DMS79 (cell line): Measurements from ENCODE around the gene GATA2.

Experiments used
- DNase-seq: peaks from one replicate; lab custom pipeline; 2025; lab: John Stamatoyannopoulos, UW

Gene GATA2

DNA sequence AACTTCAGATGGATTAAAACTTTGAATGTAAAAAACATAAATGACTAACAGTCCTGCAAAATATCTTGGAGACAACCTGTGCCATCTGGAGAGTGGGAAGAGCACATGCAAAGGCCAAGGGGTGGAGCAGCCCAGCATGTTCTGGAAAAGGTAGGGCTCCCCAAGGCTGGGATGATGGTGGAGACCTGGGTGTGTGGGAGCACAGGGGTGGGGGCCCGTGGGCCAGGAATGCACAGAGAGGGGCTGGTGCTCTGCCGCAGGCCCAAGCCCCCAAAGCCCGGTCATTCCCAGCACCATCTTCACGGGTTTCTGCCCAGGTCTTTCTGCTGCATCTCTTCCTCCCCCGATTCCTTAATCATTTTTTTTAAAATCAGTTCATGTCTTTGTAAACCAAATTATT lies 9.7 kb upstream of the GATA2 start:
- no peak for DNase-seq

DNA sequence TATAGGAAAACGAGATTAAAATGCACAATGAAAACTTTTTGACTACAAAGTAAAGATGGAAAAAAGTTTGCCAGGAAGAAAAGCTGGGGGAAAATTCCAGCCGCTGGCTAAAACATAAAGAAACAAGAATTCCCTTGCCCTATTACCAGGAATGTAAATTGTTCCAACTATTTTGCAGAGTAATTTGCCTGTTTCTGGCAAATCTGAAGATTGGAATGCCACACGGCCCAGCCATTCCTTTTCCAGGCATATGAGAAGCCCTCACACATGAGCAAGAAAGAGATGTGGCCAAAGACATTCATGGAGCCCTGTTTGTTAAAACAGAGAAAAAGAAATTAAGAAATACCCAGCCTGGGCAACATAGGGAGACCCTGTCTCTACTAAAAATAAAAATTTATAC lies 8.4 kb upstream of the GATA2 start:
- no peak for DNase-seq

- DNase-seq: no peak
These were observed 7.6 kb upstream of the GATA2 start for GRCh38 chr3:128500556-128500955.

DNA sequence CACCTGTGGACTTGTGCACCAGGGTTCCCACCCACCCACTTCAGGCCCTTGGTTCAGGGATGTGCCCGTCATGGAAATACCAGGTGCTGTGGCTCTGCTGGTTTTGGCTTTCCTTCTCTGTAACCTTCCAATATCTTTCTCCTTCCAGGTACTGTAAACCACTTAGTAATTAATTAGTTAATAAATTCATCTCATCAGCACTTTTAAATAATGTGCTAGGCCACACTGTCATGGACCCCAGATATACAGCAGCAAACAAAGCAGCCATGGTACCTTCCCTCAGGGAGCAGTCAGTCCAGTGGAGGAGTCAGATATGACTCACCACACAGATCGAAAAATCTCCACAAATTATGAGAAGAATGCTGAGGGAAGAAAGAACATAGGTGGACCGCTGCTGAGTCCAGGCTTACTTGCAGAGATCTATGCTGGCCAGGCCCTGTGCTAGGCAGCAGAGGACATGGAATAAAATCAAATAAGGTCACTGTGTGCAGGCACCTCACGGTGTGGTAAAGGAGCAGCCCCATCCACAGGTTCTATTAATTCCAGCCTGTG lies 6.8 kb upstream of the GATA2 start:
- no peak for DNase-seq

GRCh38 chr3:128498901-128499530 lies 6.0 kb upstream of the GATA2 start:
- DNase-seq: no peak

- no peak for DNase-seq
These were observed 5.2 kb upstream of the GATA2 start for GRCh38 chr3:128498127-128498626.

- DNase-seq: peak; percentile 52
These were observed 4.5 kb upstream of the GATA2 start for GRCh38 chr3:128497305-128498126.

DNA sequence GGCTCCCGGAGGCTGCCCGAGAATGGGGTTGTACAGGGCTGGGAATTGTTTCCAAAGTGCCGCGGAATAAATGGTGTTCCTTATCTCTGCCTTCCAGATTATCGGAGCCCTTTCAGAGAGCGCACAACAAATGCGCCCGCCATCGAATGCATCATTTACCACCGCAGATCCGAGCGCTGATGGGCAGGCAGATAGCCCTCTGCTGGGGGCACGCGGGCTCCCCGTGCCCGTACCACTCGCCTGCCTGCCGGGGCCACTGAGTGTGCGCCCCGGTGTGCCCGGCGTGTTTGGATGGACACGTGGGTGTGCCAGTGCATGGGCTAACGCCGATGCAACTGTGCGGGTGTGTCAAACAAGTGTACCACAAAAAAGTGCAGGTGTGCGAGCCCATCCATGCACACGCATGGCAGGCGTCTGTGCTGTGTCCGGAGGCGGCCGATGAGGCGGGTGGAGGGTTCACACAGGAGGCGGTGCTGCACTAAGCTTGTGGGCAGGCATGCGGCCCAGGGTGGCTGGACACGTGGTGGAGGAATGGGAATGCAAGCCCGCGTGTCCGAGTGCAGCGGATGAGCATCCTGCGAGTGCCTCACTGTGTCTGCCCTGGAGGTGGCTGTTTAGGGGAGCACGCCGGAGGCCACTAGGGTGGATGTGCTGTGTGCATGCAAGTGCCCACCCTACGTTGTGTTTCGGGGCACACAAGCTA lies 3.8 kb upstream of the GATA2 start:
- DNase-seq: no peak

DNA sequence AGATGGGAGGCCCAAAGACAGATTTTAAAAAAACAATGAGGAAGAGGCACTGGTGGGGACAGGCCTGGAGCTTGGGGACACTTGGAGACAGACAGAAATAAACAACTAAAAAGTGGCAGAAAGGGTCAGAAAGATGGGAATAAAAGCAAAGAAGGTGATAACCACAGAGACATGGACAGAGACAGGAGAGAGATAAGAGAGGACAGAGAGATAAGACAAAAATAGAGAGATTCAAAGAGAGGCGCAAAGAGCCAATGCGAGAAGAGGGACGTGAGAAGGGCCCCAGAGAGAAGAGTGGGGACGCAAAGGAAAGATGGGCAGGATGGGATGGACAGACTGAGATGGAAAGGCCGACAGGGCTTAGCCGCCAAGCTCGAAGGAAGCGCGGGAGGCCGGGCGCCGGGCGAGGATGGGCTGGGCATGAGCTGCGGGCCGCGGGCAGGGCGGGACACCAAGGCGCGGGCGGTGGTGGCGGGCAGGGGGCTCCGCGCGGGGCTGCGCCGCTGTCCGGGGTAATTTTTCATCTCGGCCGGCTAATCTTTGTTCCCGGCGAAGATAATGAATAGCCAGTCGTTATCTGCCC lies 3.1 kb upstream of the GATA2 start:
- DNase-seq: no peak

- no peak for DNase-seq
These were observed 2.5 kb upstream of the GATA2 start for GRCh38 chr3:128495435-128495970.

- DNase-seq: no peak
These were observed 1.3 kb upstream of the GATA2 start for GRCh38 chr3:128494367-128494650.

DNA sequence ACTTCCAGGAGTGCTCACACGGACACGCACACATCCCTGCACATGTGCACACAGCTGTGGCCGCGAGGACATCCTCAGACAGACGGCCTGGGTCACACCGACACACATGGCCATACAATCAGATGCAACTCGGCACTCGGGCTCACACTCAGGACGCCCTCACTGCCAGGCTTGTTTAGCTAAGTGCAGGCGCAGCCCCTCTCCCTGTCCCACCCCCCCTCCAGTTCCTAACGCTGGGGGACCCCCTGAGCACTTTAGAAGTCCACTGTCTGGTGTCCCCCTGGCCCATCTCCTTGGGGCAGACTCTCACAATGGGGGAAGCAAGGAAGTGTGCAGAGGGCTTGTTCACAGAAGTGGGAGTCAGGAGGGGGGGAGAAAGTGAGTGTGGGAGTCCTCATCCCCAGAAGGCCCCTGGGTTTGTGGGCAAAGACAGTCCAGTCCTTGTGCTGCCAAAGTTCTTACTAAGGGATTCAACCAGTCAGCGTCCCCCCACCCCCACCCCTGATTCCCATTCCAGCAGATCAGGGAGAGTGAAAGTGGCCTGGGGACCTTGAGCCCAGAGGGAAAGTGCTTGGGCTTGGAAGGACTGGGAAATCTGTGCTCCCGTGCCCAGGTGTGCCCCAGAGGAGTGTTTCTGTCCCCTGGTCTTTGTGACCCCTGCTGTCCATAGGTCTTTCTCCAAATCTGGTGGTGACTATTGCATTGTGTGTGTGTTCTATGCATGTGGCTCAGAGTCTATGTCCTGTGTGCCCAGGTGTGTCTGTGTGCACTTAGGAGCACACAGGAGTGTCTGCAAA lies 767 bp upstream of the GATA2 start:
- no peak for DNase-seq

DNA sequence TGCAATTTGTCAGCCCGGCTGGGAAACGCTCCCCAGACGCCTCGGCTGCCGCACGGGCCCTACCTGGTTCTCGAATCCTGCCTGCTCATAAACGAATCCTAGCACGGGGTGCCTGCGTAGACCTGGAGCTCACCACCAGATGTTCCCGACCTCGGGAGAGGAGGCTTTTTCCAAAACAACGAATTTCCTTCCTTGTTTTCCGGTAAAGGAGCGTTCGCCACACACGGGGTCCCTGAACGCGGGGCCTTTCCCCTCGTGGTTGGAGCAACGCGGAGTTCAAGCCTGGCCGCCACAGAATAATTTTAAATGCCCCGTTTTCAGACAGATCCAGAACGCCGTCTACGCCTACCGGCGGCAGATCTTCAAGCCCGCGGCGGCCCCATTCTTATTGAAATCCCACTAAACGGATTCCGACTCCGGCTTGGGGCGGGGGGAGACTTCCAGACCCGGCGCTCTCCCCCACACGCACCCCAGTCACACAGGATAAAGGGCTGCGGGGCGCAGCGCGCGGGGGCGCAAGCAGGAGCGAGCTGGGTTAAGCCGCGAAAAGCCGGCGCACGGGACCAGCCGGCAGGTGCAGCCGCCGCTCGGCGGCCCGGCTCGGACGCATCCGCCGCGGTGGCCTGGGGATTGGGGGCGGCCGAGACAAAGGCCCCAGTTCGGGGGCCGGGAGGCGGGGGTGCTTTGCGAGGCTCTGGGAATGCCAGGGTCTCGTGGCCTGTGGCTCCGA lies 895 bp downstream of the GATA2 start:
- no peak for DNase-seq

DNA sequence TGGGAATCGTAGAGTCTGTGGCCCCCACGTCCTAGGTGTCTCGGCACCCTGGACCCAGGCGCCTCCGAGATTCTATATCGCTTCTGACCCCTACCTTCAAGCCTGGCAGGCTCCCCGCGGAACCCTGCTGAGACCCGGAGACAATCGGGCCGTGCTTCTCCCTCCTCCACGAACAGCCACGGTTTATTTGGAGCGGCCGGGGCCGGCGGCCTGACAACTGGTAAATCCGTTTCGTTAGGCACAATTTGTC lies 1.4 kb downstream of the GATA2 start:
- DNase-seq: no peak

DNA sequence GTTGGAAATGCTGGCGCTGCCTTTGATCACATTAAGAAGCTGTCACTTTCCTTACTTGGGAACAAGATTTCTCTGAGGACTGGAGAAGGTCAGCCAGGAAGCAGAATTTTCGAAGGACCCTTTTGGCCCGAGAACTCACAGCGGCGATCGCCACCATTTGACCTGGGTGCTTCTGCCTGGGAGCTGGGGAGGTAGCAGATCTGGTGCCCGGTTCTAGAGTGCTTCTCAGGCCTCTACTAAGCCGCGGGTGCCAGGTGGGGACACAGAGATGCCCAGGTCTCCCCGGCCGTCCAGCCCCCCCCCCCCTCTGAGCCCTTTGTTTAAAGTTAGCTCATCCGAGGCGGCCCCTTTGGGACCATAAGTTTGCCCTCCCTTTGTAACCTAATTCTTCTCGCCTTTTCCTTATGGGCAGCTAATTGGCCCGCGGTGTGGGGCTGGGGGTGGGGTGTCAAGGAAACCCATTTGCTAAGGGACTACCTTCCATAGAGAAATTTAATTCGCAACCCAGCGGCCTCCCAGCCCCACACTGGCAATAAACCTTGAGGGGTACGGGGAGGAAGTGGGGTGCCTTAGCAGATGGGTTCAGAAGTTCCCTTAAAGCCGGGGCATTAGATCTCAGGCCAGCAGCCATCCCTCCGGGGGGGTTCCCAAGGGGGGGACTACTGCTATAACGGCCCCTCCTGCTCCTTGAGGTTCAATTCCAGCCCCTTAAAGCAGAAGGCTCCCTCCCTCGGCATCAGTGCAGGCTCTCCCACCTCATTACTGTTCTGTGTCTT lies 1.9 kb downstream of the GATA2 start:
- no peak for DNase-seq

DNA sequence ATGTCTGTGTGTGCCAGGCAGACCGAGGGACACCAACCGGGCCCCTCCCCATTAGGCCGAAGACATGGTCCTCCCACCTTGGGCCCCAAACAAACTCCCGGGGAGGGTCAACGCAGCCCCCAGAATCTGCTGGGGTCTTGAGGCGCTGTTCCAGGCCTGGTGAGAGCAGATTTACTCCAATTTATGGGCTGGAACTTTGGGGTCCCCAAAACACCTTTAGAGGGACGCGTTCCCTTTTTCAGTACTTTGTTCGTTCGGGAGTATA lies 2.4 kb downstream of the GATA2 start:
- no peak for DNase-seq

- DNase-seq: peak; percentile 44
These were observed 2.9 kb downstream of the GATA2 start for GRCh38 chr3:128489927-128490649.

DNA sequence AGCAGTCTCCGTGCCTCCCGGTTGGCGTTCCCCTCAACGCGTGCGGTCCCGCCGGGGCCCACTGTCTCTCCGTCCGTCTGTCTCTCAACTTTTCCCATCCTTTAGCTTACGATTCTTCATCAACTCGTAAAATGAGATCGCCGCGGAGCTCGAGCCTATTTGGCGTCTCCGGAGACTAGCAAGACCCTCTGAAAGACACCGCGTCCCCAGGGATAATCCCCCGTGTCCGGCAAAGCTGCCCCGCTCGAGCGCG lies 3.4 kb downstream of the GATA2 start:
- DNase-seq: no peak

DNA sequence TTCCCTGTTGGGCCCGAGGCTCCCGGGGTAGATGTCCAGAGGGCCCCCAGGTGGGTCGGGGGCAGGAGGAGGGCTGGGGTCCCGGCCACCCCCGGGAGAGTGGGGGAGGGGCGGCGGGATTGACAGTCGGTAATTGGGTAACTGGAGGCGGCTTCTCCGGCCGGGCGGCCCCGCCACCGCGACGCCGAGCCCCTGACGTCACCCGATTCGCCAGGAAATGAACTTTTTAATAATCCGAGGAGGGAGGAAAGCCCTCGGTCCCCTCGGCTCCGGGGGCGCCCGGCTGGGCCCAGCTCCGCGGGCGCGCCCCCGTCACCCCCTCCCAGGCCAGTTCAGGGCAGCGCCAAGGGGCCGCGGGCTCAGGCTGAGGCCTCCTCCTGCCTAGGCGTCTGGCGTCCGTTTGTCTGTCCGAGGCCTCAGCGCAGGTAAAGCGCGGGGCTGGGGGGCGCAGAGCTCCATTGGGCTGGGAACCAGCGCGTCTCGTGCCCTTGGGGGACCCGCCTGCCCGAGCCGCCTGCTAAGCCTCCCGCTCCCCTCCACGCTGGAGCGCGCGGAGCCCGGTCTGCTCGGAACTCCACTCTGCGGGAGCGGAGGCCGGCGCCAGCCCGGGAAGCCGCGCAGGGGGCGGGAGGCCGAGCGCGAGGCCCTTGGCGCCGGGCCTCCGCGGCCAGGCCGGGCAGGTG lies 3.9 kb downstream of the GATA2 start:
- peak; percentile 37 for DNase-seq

DNA sequence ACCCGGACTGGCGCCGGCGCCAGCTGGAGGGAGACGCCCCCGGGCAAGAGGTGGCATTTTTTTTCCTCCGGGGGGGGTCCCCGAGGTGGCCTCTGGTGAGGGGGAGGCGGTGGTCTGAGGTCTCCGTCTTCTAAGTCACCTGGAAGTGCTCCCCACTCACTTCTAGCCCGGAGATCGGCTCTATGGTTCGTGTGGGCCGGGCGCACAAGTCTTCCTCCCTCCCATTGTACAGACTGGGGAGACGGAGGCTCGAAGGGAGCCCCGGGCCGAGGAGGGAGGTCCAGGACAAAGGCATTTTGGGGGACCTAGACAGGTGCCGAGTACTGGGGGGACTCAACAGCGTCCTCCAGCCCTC lies 4.4 kb downstream of the GATA2 start:
- peak; percentile 37 for DNase-seq
